Spleen (tissue), 7 donors: ENCODE results near the gene SSBP2.

Experiments used
- POLR2A ChIP-seq, 3 donors: fragments of 450-650 bp; IDR thresholded peaks; one replicate each; pipeline ENCODE4 v1.5.1; 2017; ENCODE audit warnings: antibody characterized with exemption in 3 of 3, mild to moderate bottlenecking in 1 of 3
- TF ChIP-seq, protein P1 (sequence below), 11 experiments: fragments of 200-600 bp in 7 of 11; fragments of 450-650 bp in 4 of 11; sonication (generic) in 4 of 11; IDR thresholded peaks in 8 of 11; conservative IDR thresholded peaks in 3 of 11; 1 replicate in 7 of 11; 2 replicates in 4 of 11; pipeline versions ENCODE4 v1.4.0 to v1.8.0; 2016 to 2021; ENCODE audit warnings: antibody characterized with exemption in 11 of 11, inconsistent platforms in 4 of 11, mild to moderate bottlenecking in 1 of 11
- donor health status: DM: no; HTN: no; CAD: no; lungs with moderate emphysema.
- donor health status: DM: no; HTN: no; CAD: no.
- donor health status: DM: no; HTN: no; CAD: no.

DNA sequence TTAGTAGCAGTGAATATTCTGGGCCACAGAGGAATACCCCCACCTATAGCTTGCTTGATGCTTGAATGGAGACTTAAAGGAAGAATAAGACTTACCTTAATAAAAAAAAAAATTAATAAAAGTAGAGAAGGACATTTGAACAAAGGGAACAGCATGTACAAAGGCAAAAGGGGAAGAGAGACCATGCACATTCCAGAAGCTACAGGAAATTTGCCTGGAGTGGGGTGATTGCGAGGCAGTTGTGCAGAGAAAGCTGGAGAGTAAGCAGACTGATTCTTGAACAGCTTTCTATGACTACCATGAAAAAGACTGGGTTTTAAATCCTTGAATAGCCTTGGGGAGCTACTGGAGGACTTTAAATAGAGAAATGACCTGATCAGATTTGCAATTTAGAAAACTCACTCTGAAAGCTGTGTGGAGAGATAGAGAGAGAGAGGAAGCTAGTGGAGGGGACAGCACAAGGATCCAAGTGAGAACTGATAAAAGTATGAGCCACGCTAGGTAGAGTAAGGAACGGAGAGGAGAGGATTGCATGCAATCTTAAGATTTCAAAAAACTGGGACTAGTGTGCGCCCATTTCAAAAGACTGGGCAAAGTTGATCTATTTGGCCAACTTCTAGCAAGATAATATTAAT lies 12.5 kb upstream of the SSBP2 start:
- TF ChIP-seq, protein P1, sequence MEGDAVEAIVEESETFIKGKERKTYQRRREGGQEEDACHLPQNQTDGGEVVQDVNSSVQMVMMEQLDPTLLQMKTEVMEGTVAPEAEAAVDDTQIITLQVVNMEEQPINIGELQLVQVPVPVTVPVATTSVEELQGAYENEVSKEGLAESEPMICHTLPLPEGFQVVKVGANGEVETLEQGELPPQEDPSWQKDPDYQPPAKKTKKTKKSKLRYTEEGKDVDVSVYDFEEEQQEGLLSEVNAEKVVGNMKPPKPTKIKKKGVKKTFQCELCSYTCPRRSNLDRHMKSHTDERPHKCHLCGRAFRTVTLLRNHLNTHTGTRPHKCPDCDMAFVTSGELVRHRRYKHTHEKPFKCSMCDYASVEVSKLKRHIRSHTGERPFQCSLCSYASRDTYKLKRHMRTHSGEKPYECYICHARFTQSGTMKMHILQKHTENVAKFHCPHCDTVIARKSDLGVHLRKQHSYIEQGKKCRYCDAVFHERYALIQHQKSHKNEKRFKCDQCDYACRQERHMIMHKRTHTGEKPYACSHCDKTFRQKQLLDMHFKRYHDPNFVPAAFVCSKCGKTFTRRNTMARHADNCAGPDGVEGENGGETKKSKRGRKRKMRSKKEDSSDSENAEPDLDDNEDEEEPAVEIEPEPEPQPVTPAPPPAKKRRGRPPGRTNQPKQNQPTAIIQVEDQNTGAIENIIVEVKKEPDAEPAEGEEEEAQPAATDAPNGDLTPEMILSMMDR (IDR thresholded peaks at IDR 0.05 in 8 of 11, conservative IDR thresholded peaks at IDR 0.05 in 3 of 11): no peak
- TF ChIP-seq POLR2A (IDR thresholded peaks at IDR 0.05): no peak
